SH-SY5Y (cell line): ENCODE measurements around the gene ARMS2.

ENCODE experiments used
- GATA2 ChIP-seq: IDR thresholded peaks from 2 replicates; pipeline ENCODE4 v1.6.1; 2011; ENCODE audit warnings: mild to moderate bottlenecking, low read depth, low read length
- GATA3 ChIP-seq: IDR thresholded peaks from 2 replicates; pipeline ENCODE4 v1.6.1; 2011; ENCODE audit warnings: low read depth, mild to moderate bottlenecking, low read length, moderate library complexity

DNA sequence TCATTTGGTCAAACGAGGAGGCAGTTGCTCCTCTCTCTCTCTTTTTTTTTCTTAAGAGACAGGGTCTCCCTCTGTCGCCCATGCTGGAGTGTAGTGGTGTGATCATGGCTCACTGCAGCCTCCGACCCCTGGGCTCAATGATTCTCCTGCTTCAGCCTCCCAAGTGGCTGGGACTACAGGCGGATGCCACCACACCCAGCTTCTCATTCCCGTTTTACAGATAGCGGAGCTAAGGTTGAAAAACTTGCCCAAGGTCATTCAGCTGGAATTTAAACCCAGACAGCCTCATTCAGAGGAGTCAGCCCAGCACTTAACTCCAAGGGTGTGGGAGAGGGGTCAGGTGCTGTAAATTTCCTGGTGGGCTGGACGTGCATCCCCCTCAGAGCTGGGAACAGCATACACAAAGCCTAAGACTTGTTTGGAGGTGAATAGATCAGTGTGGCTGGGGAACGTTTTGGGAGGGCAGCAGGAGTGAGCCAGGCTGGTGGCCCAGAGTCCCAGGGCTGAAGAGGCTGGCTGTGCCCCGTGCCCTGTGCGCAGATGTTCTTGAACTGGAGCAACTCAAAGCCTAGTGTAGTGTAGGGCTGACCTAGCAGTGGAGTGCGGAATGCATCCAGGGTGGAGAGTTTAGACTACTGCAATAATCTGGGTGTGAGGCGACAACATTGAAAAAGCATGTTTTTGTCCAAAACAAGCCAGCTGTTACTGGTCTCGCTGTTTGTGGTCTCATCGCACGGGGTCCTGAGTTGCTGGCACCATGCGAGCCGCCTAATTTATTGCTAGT, 9.2 kb downstream of the ARMS2 start:
- no peak for TF ChIP-seq GATA3
- TF ChIP-seq GATA2, result no peak
